ENCODE results near the gene ARFIP1.
"Not testable (repeated sequence)": the region's sequence is repeated elsewhere in the genome, so short reads cannot be mapped to it uniquely, and the experiment has no call there.

The ARFIP1 gene

GRCh38 chr4:152847376-152847775 is 67.6 kb downstream of the ARFIP1 start:
- no peak for DNase-seq (ENCODE audit: low spot score)

- DNase-seq (ENCODE audit: low spot score): no peak
Measured at GRCh38 chr4:152848508-152848907, 68.8 kb downstream of the ARFIP1 start.

GRCh38 chr4:152849350-152849749 is 69.6 kb downstream of the ARFIP1 start:
- DNase-seq (ENCODE audit: low spot score): no peak

GRCh38 chr4:152850377-152850776 is 70.6 kb downstream of the ARFIP1 start:
- DNase-seq (ENCODE audit: low spot score): no peak

GRCh38 chr4:152851226-152851625 is 71.5 kb downstream of the ARFIP1 start:
- no peak for DNase-seq (ENCODE audit: low spot score)

DNA sequence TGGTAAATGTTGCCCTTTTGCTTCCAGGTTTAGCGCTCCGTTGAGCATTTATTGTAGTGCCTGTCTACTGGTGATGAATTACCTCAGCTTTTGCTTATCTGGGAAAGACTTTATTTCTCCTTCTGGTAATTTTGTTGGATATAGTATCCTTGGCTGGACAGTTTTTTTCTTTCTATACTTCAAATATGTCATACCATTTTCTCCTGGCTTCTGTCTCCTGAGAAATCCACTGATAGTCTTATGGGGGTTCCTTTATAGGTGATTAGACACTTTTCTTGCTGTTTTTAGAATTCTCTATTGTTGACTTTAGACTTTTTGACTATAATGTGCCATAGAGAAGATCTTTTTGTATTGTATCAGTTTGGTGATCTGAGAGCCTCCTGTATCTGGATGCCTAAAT is 73.5 kb downstream of the ARFIP1 start:
- no peak for DNase-seq (ENCODE audit: low spot score)

DNA sequence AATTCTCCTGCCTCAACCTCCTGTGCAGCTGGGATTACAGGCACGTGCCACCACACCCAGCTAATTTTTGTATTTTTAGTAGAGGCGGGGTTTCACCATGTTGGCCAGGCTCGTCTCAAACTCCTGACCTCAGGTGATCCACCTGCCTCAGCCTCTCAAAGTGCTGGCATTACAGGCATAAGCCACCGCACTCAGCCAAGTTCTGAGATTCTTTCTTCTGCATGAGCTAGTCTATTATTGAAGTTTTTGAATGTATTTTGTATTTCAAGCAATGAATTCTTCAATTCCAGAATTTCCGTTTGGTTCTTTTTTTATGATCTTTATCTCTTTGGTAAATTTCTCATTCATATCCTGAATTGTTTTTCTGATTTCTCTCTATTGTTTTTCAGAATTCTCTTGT is 74.3 kb downstream of the ARFIP1 start:
- DNase-seq (ENCODE audit: low spot score): not testable (repeated sequence)

DNA sequence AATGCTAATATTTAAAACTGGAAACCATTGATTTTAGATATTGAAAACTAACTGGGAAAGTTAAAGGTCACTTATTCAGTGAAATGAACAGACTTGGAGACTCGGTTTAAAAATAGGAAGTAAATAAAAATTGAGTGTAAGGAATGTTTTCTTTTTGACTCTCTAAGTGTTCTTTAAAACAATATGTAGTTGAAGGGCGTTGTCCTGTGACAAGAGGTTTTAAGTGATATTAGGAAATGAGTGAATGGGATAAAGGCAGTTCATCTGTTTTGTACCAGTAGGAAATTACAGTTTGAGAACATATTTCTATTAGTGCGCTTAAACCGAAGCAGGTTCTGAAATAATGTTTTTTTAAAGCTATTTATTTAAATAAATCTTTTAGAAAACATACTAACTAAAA is 77.2 kb downstream of the ARFIP1 start:
- no peak for DNase-seq (ENCODE audit: low spot score)

DNA sequence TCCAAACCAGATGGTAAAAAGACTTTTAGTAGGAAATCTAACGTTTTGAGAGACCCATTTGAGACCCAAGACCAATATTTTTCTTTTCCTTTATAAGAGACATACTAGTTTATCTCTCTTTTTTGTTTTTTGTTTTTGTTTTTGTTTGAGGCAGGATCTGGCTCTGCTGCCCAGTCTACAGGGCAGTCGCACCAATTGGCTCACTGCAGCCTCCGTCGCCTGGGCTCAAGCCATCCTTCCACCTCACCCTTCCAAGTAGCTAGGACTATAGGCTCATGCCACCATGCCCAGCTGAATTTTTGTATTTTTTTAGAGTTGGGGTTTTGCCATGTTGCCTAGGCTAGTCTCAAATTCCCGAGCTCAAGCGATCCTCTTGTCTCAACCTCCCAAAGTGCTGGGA is 79.2 kb downstream of the ARFIP1 start:
- DNase-seq (ENCODE audit: low spot score): no peak

DNA sequence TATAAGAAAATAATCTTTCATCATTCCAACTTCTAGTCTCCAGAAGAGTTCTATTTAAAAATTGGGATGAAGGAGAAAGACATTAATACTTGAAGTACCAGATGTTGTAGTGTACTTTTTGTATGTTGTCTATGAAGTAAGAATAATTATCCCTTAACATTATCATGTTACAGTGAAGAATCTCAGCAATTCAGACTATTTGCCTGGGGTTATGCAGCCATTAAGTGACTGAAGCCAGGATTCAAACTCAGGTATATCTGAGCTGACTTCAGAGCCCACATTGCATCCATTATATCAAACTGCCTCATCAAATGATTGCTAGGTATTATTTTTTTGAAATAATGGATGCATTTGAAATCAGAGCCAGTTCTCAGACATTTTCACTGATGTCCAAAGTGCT is 80.3 kb downstream of the ARFIP1 start:
- DNase-seq (ENCODE audit: low spot score): no peak

DNA sequence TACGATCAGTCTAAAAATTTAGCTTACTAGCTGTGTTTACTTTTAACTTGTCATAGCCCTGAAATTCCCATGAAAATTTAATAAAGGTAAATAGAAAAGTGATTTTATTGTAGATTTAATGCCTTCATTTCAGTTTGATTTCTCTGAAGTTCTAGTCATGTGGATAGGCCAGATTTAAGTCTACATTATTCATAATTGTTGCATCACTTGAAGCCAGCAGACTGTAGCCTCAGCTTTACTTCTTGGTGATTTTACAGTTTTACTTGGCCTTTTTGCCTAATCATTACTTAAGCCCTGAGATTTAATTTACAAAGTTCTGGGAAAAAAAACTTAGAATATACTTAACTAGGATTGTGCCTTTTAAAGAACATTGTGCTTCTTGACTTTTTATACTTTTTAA is 82.9 kb downstream of the ARFIP1 start:
- no peak for DNase-seq (ENCODE audit: low spot score)

GRCh38 chr4:152864361-152864760 is 84.6 kb downstream of the ARFIP1 start:
- no peak for DNase-seq (ENCODE audit: low spot score)

DNA sequence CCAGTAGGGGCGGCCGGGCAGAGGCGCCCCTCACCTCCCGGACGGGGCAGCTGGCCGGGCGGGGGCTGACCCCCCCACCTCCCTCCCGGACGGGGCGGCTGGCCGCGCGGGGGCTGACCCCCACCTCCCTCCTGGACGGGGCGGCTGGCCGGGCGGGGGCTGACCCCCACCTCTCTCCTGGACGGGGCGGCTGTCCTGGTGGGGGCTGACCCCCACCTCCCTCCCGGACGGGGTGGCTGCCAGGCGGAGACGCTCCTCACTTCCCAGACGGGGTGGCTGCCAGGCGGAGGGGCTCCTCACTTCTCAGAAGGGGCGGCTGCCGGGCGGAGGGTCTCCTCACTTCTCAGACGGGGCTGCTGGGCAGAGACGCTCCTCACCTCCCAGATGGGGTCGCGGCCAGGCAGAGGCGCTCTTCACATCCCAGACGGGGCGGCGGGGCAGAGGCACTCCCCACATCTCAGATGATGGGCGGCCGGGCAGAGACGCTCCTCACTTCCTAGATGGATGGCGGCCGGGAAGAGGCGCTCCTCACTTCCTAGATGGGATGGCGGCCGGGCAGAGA is 86.8 kb downstream of the ARFIP1 start:
- DNase-seq (ENCODE audit: low spot score): not testable (repeated sequence)

GRCh38 chr4:152870606-152871005 is 90.9 kb downstream of the ARFIP1 start:
- DNase-seq (ENCODE audit: low spot score): no peak

- peak; percentile 59 for DNase-seq (ENCODE audit: low spot score)
Measured at GRCh38 chr4:152875261-152875660, 95.5 kb downstream of the ARFIP1 start.

DNA sequence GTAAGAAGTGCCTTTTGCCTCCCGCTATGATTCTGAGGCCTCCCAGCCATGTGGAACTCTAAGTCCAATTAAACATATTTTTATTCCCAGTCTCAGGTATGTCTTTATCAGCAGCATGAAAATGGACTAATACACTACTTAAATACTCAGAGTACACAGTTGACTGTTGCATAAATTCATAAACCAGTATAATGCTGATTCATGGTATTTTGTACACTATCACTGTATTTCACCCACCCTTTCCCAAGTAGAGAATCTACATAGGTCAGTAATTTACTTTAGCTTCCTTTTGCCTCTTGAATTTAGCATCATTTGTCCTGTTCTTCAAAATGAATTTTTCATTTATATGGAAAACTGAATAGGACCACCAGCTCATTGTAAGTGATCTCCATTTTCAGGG is 98.1 kb downstream of the ARFIP1 start:
- no peak for DNase-seq (ENCODE audit: low spot score)

DNA sequence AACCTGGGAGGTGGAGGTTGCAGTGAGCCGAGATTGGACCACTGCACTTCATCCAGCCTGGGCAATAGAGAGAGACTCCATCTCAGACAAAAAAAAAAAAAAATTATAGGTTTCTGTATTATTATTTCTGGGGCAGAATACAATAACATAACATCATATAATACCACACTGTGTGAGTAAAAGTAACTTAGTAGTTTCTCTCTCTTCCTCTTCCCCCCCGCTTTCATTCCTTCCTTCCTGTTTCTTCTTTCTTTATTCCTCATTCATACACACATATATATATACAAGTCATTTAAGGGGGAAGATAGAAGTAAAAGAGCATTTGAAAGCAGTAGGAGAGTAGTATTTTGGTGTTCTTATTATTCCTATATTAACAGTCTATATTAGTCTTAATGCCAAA is 100.5 kb downstream of the ARFIP1 start:
- no peak for DNase-seq (ENCODE audit: low spot score)

DNA sequence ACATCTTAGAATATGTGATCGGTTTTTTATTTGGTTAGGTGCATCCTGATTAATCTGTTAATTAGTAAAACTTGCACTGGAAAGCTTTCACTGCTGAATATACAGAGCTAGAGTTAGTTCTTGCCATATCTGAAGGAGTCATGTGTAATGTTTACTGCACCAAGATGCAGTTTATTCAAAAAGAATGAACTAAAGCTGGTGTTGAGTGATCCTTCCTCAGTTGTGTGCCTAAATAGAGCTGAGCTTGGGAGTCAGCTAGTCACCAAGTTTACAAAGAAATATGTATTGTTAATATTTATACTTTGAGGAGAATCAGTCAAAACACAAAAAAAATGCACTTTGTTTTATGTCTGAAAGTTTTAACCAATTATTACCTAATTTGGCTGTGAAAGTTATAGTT is 102.2 kb downstream of the ARFIP1 start:
- no peak for DNase-seq (ENCODE audit: low spot score)

- no peak for DNase-seq (ENCODE audit: low spot score)
Measured at GRCh38 chr4:152885185-152885584, 105.4 kb downstream of the ARFIP1 start.

DNA sequence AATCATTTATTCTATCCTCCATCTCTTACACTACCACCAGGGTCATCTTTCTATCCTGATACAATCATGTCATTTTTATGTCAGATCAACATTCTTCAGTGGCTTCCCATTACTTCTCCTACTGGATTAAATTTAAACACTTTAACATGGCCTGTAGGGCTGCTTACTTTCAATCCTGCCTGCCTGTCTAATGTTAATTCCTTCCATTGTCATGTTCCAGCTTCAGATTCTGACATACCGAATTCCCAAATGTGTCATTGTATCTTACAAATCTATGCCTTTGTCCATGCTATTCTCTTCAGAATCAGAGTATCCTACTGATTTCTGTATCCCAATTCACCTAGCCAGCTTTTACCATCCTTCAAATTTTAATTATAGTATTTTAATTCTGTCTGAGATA is 106.4 kb downstream of the ARFIP1 start:
- DNase-seq (ENCODE audit: low spot score): no peak

- no peak for DNase-seq (ENCODE audit: low spot score)
Measured at GRCh38 chr4:152887981-152888380, 108.2 kb downstream of the ARFIP1 start.

DNA sequence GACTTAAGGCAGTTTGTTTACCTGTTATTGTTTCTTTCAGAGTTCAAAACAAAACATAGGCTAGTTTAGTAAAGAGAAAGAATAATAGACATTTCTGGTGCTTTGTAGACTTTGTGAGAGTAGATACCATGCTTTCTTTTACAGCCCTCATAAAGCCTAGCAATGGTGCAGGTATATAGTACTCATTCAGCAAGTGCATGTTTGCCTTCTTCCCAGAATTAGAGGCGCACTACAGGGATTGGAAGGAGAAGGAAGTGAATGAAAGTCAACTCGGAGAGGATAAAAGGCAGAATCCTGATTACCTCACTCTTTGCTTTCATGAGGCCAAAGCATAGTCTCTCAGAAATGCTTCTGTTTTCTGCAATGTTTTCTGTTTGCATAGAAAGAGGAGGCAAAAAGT is 113.2 kb downstream of the ARFIP1 start:
- DNase-seq (ENCODE audit: low spot score): no peak

DNA sequence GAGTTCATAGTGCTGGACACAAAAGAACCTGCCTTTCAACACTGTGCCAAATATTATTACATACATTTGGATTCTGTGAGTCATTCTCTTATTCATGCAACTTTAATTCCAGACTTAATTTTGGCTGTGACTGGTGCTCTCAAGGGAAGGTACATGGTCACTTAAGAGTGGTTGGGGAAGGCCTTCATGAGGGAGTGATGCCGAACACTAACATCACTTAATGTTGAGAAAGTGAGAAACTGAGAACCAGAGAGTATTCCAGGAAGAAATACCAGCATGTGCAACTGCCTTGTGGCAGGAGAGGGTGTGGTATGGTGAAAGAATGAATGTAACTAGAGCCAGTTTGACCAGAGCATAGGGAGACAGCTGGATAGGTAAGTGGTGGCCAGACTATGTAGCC is 114.9 kb downstream of the ARFIP1 start:
- DNase-seq (ENCODE audit: low spot score): no peak

GRCh38 chr4:152896811-152897210 is 117.1 kb downstream of the ARFIP1 start:
- DNase-seq (ENCODE audit: low spot score): no peak

DNA sequence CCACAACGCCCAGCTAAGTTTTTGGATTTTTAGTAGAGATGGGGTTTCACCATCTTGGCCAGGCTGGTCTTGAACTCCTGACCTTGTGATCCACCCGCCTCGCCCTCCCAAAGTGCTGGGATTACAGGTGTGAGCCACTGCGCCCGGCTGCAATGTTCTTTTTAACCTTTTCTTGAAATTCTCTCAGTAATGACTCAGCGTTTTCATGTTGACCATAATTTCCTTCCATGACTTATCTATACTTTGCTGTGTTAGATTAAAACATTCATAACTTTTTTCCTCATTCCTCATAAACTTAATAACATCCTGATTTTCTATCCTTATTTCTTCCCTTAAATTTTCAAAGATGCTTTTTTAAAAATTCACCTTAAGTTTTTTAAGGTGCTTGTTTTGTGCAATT is 118.4 kb downstream of the ARFIP1 start:
- DNase-seq (ENCODE audit: low spot score): not testable (repeated sequence)

Measured in hematopoietic multipotent progenitor cell treated with erythropoietin and hydrocortisone succinate and interleukin-3 and kit ligand, for 15 days (in vitro differentiated cells).